SK-N-SH (cell line): ENCODE measurements around the gene PDIA5. TPM values are rescaled to one million over a fixed set of nuclear protein-coding genes. Genes with fewer than 3 reads are reported as not detected.

ENCODE experiments used
- CTCF ChIA-PET: fragments of 300-600, 350-600 bp; formaldehyde crosslinking; extraction: SDS; loops from one replicate; lab custom pipeline; 2021; lab: Yijun Ruan, JAX
- POLR2A ChIA-PET: fragments of 350-600 bp; sonication (Branson Sonifier 250); formaldehyde crosslinking; extraction: SDS; loops from one replicate; lab custom pipeline; 2020; ENCODE audit warnings: antibody characterized with exemption, inconsistent platforms; lab: Yijun Ruan, JAX
- DNase-seq: peaks from one replicate; pipeline ENCODE4 v3.0.0; 2012
- H2AFZ ChIP-seq: fragments of 200-600 bp; sonication (generic); 2 replicates; pipeline ENCODE4 v1.8.1; 2016; ENCODE audit warnings: antibody characterized with exemption, mild to moderate bottlenecking, low read depth
- H3F3A ChIP-seq: fragments of 200-600 bp; sonication (generic); replicated peaks from 2 replicates; pipeline ENCODE3; 2016; ENCODE audit warnings: antibody characterized with exemption, mild to moderate bottlenecking; ENCODE audit not compliant: insufficient read depth
- H3K27ac ChIP-seq, 2 experiments: fragments of 200-500 bp in 1 of 2; fragments of 200-600 bp in 1 of 2; sonication (Bioruptor generic) in 1 of 2; sonication (generic), shearing (Covaris generic) in 1 of 2; 2 replicates each; pipeline versions ENCODE4 v1.5.1 to v1.6.1; 2014 to 2016; ENCODE audit warnings: low read depth in 2 of 2, inconsistent platforms in 1 of 2, low read length in 1 of 2, mild to moderate bottlenecking in 1 of 2, mixed read lengths in 1 of 2
- H3K27me3 ChIP-seq: fragments of 200-600 bp; sonication (generic), shearing (Covaris generic); 2 replicates; pipeline ENCODE4 v1.6.1; 2016; ENCODE audit warnings: mixed run types; ENCODE audit not compliant: insufficient read depth
- H3K36me3 ChIP-seq, 2 experiments: fragments of 200-500 bp in 1 of 2; fragments of 200-600 bp in 1 of 2; sonication (Bioruptor generic) in 1 of 2; sonication (generic) in 1 of 2; replicated peaks in 1 of 2; 2 replicates each; pipeline versions ENCODE3 to v1.5.1; 2014 to 2016; ENCODE audit warnings: low read length in 1 of 2, mild to moderate bottlenecking in 1 of 2; ENCODE audit not compliant: insufficient read depth in 2 of 2, control insufficient read depth in 1 of 2
- H3K4me1 ChIP-seq, 2 experiments: fragments of 200-500 bp in 1 of 2; fragments of 200-600 bp in 1 of 2; sonication (Bioruptor generic) in 1 of 2; sonication (generic), shearing (Covaris generic) in 1 of 2; 2 replicates each; pipeline versions ENCODE4 v1.5.1 to v1.6.1; 2014 to 2016; ENCODE audit warnings: low read depth in 1 of 2, low read length in 1 of 2, mixed run types in 1 of 2; ENCODE audit not compliant: insufficient read depth in 2 of 2, control insufficient read depth in 1 of 2
- H3K4me2 ChIP-seq: fragments of 200-600 bp; sonication (generic), shearing (Covaris generic); 2 replicates; pipeline ENCODE4 v1.6.1; 2017; ENCODE audit warnings: mixed run types
- H3K4me3 ChIP-seq, 2 experiments: fragments of 200-500 bp in 1 of 2; fragments of 200-600 bp in 1 of 2; sonication (Bioruptor generic) in 1 of 2; sonication (generic), shearing (Covaris generic) in 1 of 2; 2 replicates each; pipeline versions ENCODE4 v1.5.1 to v1.8.1; 2014 to 2016; ENCODE audit warnings: low read depth in 2 of 2, inconsistent platforms in 1 of 2, low read length in 1 of 2, mild to moderate bottlenecking in 1 of 2, mixed read lengths in 1 of 2, moderate library complexity in 1 of 2
- H3K79me2 ChIP-seq: fragments of 200-600 bp; sonication (generic); 2 replicates; pipeline ENCODE4 v1.8.1; 2017; ENCODE audit warnings: mild to moderate bottlenecking; ENCODE audit not compliant: insufficient read depth
- H3K9ac ChIP-seq: fragments of 200-600 bp; sonication (generic); 2 replicates; pipeline ENCODE4 v1.6.1; 2017; ENCODE audit warnings: mixed run types
- H3K9me2 ChIP-seq: fragments of 200-600 bp; sonication (generic); 2 replicates; pipeline ENCODE4 v1.6.1; 2017; ENCODE audit warnings: mixed run types
- H3K9me3 ChIP-seq: fragments of 200-600 bp; sonication (generic); 2 replicates; pipeline ENCODE4 v1.6.1; 2017; ENCODE audit warnings: mixed run types, mild to moderate bottlenecking, moderate library complexity
- H4K20me1 ChIP-seq: fragments of 200-600 bp; sonication (generic); 2 replicates; pipeline ENCODE4 v1.6.1; 2017; ENCODE audit warnings: mild to moderate bottlenecking, mixed run types; ENCODE audit not compliant: insufficient read depth
- CTCF ChIP-seq: fragments of 200-600 bp; sonication (generic); IDR thresholded peaks from 2 replicates; pipeline ENCODE4 v1.6.1; 2017; ENCODE audit warnings: antibody characterized with exemption, mild to moderate bottlenecking, moderate library complexity
- ELF1 ChIP-seq: IDR thresholded peaks from 2 replicates; pipeline ENCODE4 v1.4.0; 2012
- EP300 ChIP-seq, 2 experiments: IDR thresholded peaks; 2 replicates each; pipeline versions ENCODE4 v1.4.0 to v1.6.1; 2012; ENCODE audit warnings: borderline replicate concordance in 1 of 2, low read depth in 1 of 2, low read length in 1 of 2
- EZH2phosphoT487 ChIP-seq: fragments of 200-600 bp; sonication (generic); IDR thresholded peaks from 2 replicates; pipeline ENCODE4 v1.6.1; 2017; ENCODE audit warnings: low read depth, mixed run types, mild to moderate bottlenecking, antibody characterized with exemption, moderate library complexity, borderline replicate concordance
- FOSL2 ChIP-seq: IDR thresholded peaks from 2 replicates; pipeline ENCODE4 v1.4.0; 2012; ENCODE audit warnings: low read depth, mild to moderate bottlenecking, moderate library complexity, borderline replicate concordance
- FOXJ3 ChIP-seq: sonication (generic); formaldehyde crosslinking; IDR thresholded peaks from 2 replicates; pipeline ENCODE4 v1.5.1; 2020; ENCODE audit warnings: mild to moderate bottlenecking, missing genetic modification reagents
- FOXM1 ChIP-seq: IDR thresholded peaks from 2 replicates; pipeline ENCODE4 v1.4.0; 2012; ENCODE audit warnings: low read depth, mild to moderate bottlenecking
- GABPA ChIP-seq: IDR thresholded peaks from 2 replicates; pipeline ENCODE4 v1.4.0; 2012; ENCODE audit warnings: low read depth, mild to moderate bottlenecking
- GATA2 ChIP-seq: sonication (generic); formaldehyde crosslinking; IDR thresholded peaks from 2 replicates; pipeline ENCODE4 v1.5.0; 2020; ENCODE audit warnings: mild to moderate bottlenecking, missing genetic modification reagents
- JUND ChIP-seq: IDR thresholded peaks from 2 replicates; pipeline ENCODE4 v1.4.0; 2012
- MEF2A ChIP-seq: IDR thresholded peaks from 2 replicates; pipeline ENCODE4 v1.4.0; 2012; ENCODE audit warnings: low read depth, borderline replicate concordance
- MXI1 ChIP-seq: IDR thresholded peaks from 2 replicates; pipeline ENCODE4 v1.6.1; 2012; ENCODE audit warnings: mild to moderate bottlenecking, low read depth, low read length, improper control_type of control experiment
- NRF1 ChIP-seq: IDR thresholded peaks from 2 replicates; pipeline ENCODE4 v1.6.1; 2012; ENCODE audit warnings: low read depth, mild to moderate bottlenecking, low read length
- PBX3 ChIP-seq: IDR thresholded peaks from 2 replicates; pipeline ENCODE4; 2012
- POLR2AphosphoS5 ChIP-seq: IDR thresholded peaks from 2 replicates; pipeline ENCODE4 v1.6.1; 2012; ENCODE audit warnings: low read depth, low read length
- RCOR1 ChIP-seq: fragments of 150-350 bp; IDR thresholded peaks from 2 replicates; pipeline ENCODE4 v1.6.1; 2017; ENCODE audit warnings: antibody characterized with exemption, low read length
- RFX5 ChIP-seq: IDR thresholded peaks from 2 replicates; pipeline ENCODE4 v1.6.1; 2012; ENCODE audit warnings: mild to moderate bottlenecking, improper control_type of control experiment, low read length
- SMC3 ChIP-seq: IDR thresholded peaks from 2 replicates; pipeline ENCODE4 v1.6.1; 2012; ENCODE audit warnings: low read depth, low read length, improper control_type of control experiment
- TEAD4 ChIP-seq: IDR thresholded peaks from 2 replicates; pipeline ENCODE4 v1.4.0; 2012; ENCODE audit warnings: mild to moderate bottlenecking, borderline replicate concordance; ENCODE audit not compliant: insufficient read depth
- USF1 ChIP-seq: IDR thresholded peaks from 2 replicates; pipeline ENCODE4 v1.4.0; 2012; ENCODE audit warnings: low read depth, borderline replicate concordance
- YY1 ChIP-seq: IDR thresholded peaks from 2 replicates; pipeline ENCODE4 v1.4.0; 2012; ENCODE audit warnings: low read depth, mild to moderate bottlenecking
- WGBS: methylation state at CpG from one replicate; pipeline ENCODE4 v1.1.6; 2017; ENCODE audit warnings: low lambda C conversion rate; 5-methylcytosine and 5-hydroxymethylcytosine counted together
- polyA plus RNA-seq, 3 experiments: library from polyadenylated mRNA; depleted of rRNA; stranded (reverse); fragments of >200 nt; gene quantifications; 2 replicates each; pipeline ENCODE4 v1.2.3, GENCODE V29; 2012

The PDIA5 gene
- polyA plus RNA-seq, 1 of the 3 experiments (the other 2 are of a cell fraction) = 28.6 TPM

- TF ChIP-seq PBX3 (0 out of 2 replicates have a peak, but pooled peaks have one; percentile 11), RFX5 (no peak), FOXM1 (no peak), MEF2A (no peak), GATA2 (CRISPR knock-in tag) (peak; percentile 76), FOXJ3 (CRISPR knock-in tag) (peak; percentile 92), EZH2phosphoT487 (no peak), SMC3 (no peak), CTCF (no peak), GABPA (no peak), POLR2AphosphoS5 (peak; percentile 67; the same call in 1 of the 2 replicates), JUND (no peak), MXI1 (peak; percentile 79; the same call in 1 of the 2 replicates), ELF1 (no peak), NRF1 (no peak), FOSL2 (no peak), TEAD4 (0 out of 2 replicates have a peak, but pooled peaks have one; percentile 62), YY1 (no peak), RCOR1 (peak; percentile 100), EP300 (IDR thresholded peaks at IDR 0.05; ENCODE audit: borderline replicate concordance in 1 of 2, low read depth in 1 of 2, low read length in 1 of 2) (peak; percentile 37 to 83; a peak in 3 of 4 replicates)
These were observed 72.1 kb downstream of the PDIA5 start (continued) for GRCh38 chr3:123138839-123139444.

GRCh38 chr3:123139522-123139921 is 72.7 kb downstream of the PDIA5 start:
- Histone ChIP-seq H3K4me1 (peaks cover 5 to 45% of the 10 kb centered on the region in 2 experiments), H3K36me3 (peaks cover 10 to 15% of the 10 kb centered on the region in 2 experiments), H3F3A (peaks cover 4% of the 10 kb centered on the region), H3K9ac (no peak overlapping the region), H3K9me2 (no peaks in the 10 kb centered on the region), H3K4me2 (no peak overlapping the region)
- ChIA-PET POLR2A (no interaction called here), CTCF (interaction anchor here (1.0 to 1.2 kb wide), 2 partner anchors 14 to 197 kb away, joined by 3 to 4 read pairs; no protein-coding TSS in a partner anchor)
- no peak for DNase-seq
- TF ChIP-seq USF1 (no peak), TEAD4 (no peak), SMC3 (no peak)
- TF ChIP-seq, all 33 proteins: peak for 0
- WGBS = 68% methylated on average over 5 of the region's 5 CpGs
- Histone ChIP-seq H2AFZ (no peak overlapping the region), H3K27me3 (no peaks in the 10 kb centered on the region), H3K4me3 (no peak overlapping the region), H3K79me2 (no peaks in the 10 kb centered on the region), H3K27ac (peak overlapping the region; percentile 46 to 92; a peak in 3 of 4 replicates), H3K9me3 (no peaks in the 10 kb centered on the region), H4K20me1 (no peaks in the 10 kb centered on the region)
